ENCODE measurements around the gene NME8.

NME8 gene

GRCh38 chr7:37921876-37922275 is 73.5 kb downstream of the NME8 start:
- Histone ChIP-seq H3K27me3 (ENCODE audit: insufficient read depth, poor library complexity, severe bottlenecking) (no peaks in the 10 kb centered on the region), H3K4me3 (replicated peaks; ENCODE audit: insufficient read depth, low read length) (no peak overlapping the region), H3K27ac (replicated peaks) (no peak overlapping the region)
- DNase-seq (ENCODE audit: low read depth in 1 of 2, low spot score in 1 of 2): no peak
- no peak for TF ChIP-seq GABPA (IDR thresholded peaks at IDR 0.05; ENCODE audit: low read depth)

- TF ChIP-seq CTCF (IDR thresholded peaks at IDR 0.05; ENCODE audit: insufficient read depth, low read length): no peak
- no peak for TF ChIP-seq REST (IDR thresholded peaks at IDR 0.05; ENCODE audit: insufficient replicate concordance, low read depth)
- no peak for TF ChIP-seq SPI1 (IDR thresholded peaks at IDR 0.05; ENCODE audit: borderline replicate concordance, low read depth)
- TF ChIP-seq POLR2AphosphoS5 (IDR thresholded peaks at IDR 0.05; ENCODE audit: low read depth): no peak
- no peak for TF ChIP-seq GABPA (IDR thresholded peaks at IDR 0.05; ENCODE audit: low read depth)
- no peak for DNase-seq (ENCODE audit: low read depth in 1 of 2, low spot score in 1 of 2)
- no peak overlapping the region for H3K27ac ChIP-seq (replicated peaks)
These were observed 75.6 kb downstream of the NME8 start for GRCh38 chr7:37923996-37924395.

GRCh38 chr7:37924491-37925041 is 76.2 kb downstream of the NME8 start:
- H3K4me3 ChIP-seq (replicated peaks; ENCODE audit: insufficient read depth, low read length): no peak overlapping the region
- TF ChIP-seq GABPA (IDR thresholded peaks at IDR 0.05; ENCODE audit: low read depth): no peak
- TF ChIP-seq POLR2AphosphoS5 (IDR thresholded peaks at IDR 0.05; ENCODE audit: low read depth): no peak
- no peak for TF ChIP-seq SPI1 (IDR thresholded peaks at IDR 0.05; ENCODE audit: borderline replicate concordance, low read depth)
- no peak for TF ChIP-seq REST (IDR thresholded peaks at IDR 0.05; ENCODE audit: insufficient replicate concordance, low read depth)
- TF ChIP-seq CTCF (IDR thresholded peaks at IDR 0.05; ENCODE audit: insufficient read depth, low read length): no peak
- no peak for DNase-seq (ENCODE audit: low read depth in 1 of 2, low spot score in 1 of 2)
- H3K27ac ChIP-seq (replicated peaks): no peak overlapping the region
- H3K27me3 ChIP-seq (ENCODE audit: insufficient read depth, poor library complexity, severe bottlenecking): no peaks in the 10 kb centered on the region

More at GRCh38 chr7:37923996-37924395, 75.6 kb downstream of the NME8 start:
- no peak overlapping the region for H3K4me3 ChIP-seq (replicated peaks; ENCODE audit: insufficient read depth, low read length)
- H3K27me3 ChIP-seq (ENCODE audit: insufficient read depth, poor library complexity, severe bottlenecking): no peaks in the 10 kb centered on the region

GRCh38 chr7:37925620-37926019 is 77.2 kb downstream of the NME8 start:
- no peak for DNase-seq (ENCODE audit: low read depth in 1 of 2, low spot score in 1 of 2)
- no peaks in the 10 kb centered on the region for H3K27me3 ChIP-seq (ENCODE audit: insufficient read depth, poor library complexity, severe bottlenecking)
- no peak overlapping the region for H3K4me3 ChIP-seq (replicated peaks; ENCODE audit: insufficient read depth, low read length)
- TF ChIP-seq CTCF (IDR thresholded peaks at IDR 0.05; ENCODE audit: insufficient read depth, low read length): no peak
- no peak for TF ChIP-seq GABPA (IDR thresholded peaks at IDR 0.05; ENCODE audit: low read depth)
- TF ChIP-seq POLR2AphosphoS5 (IDR thresholded peaks at IDR 0.05; ENCODE audit: low read depth): no peak
- no peak for TF ChIP-seq REST (IDR thresholded peaks at IDR 0.05; ENCODE audit: insufficient replicate concordance, low read depth)
- TF ChIP-seq SPI1 (IDR thresholded peaks at IDR 0.05; ENCODE audit: borderline replicate concordance, low read depth): no peak
- no peak overlapping the region for H3K27ac ChIP-seq (replicated peaks)
